Kidney (tissue), 14 donors: Measurements from ENCODE around the gene TMEM51. TPM values are rescaled to one million over a fixed set of nuclear protein-coding genes. Genes with fewer than 3 reads are reported as not detected.

ENCODE experiments used
- DNase-seq, 5 donors: peaks; one replicate each; pipeline ENCODE4 v3.0.0-alpha.2; 2013 to 2020
- FAIRE-seq: peaks from 2 replicates; lab custom pipeline; 2012; peaks lifted over from hg19 to GRCh38; lab: Jason Lieb, UNC
- H3K27ac ChIP-seq, 2 donors: one replicate each; pipeline ENCODE4 v1.7.0; 2013; ENCODE audit warnings: low read depth in 2 of 2, low read length in 2 of 2, inconsistent platforms in 1 of 2
- H3K27me3 ChIP-seq: one replicate; pipeline ENCODE4 v1.7.1; 2013; ENCODE audit warnings: low read length, inconsistent platforms; ENCODE audit not compliant: control insufficient read depth, insufficient read depth
- H3K36me3 ChIP-seq, 3 donors: one replicate each; pipeline versions ENCODE4 v1.7.0 to v1.7.1; 2013; ENCODE audit warnings: low read length in 3 of 3, control low read depth in 1 of 3, inconsistent platforms in 1 of 3; ENCODE audit not compliant: insufficient read depth in 3 of 3, control insufficient read depth in 2 of 3
- H3K4me1 ChIP-seq, 3 donors: one replicate each; pipeline versions ENCODE4 v1.7.0 to v1.7.1; 2013; ENCODE audit warnings: low read length in 3 of 3, inconsistent platforms in 1 of 3, low read depth in 1 of 3; ENCODE audit not compliant: control insufficient read depth in 2 of 3, insufficient read depth in 2 of 3
- H3K4me3 ChIP-seq, 3 donors: one replicate each; pipeline versions ENCODE4 v1.7.0 to v1.8.1; 2013; ENCODE audit warnings: low read length in 3 of 3, control low read depth in 1 of 3, inconsistent platforms in 1 of 3
- H3K9ac ChIP-seq, 3 donors: one replicate each; pipeline versions ENCODE4 v1.7.0 to v1.7.1; 2013; ENCODE audit warnings: low read length in 3 of 3, control low read depth in 1 of 3, inconsistent platforms in 1 of 3
- H3K9me3 ChIP-seq, 3 donors: one replicate each; pipeline versions ENCODE4 v1.7.0 to v1.7.1; 2013; ENCODE audit warnings: low read length in 3 of 3, control low read depth in 1 of 3, inconsistent platforms in 1 of 3; ENCODE audit not compliant: control insufficient read depth in 2 of 3, insufficient read depth in 1 of 3
- CTCF ChIP-seq: IDR thresholded peaks from 3 replicates; pipeline ENCODE4 v1.5.1; 2012; ENCODE audit warnings: mild to moderate bottlenecking, moderate library complexity, borderline replicate concordance; ENCODE audit not compliant: insufficient read depth; ENCODE audit errors: extremely low read depth
- intact Hi-C: fragments of 100-400 bp; cut with DNase I; formaldehyde crosslinking; loops from one replicate; pipeline ENCODE4 v1.11.1; 2022
- polyA plus RNA-seq: library from polyadenylated mRNA; stranded (reverse); fragments of 350-450 nt; fragmentation: Illumina TruSeq; extraction: RNeasy Lipid Tissue Mini Kit (QIAGEN cat#74804); gene quantifications from one replicate; pipeline ENCODE4 v1.2.3, GENCODE V29; 2014; ENCODE audit warnings: low read depth, low replicate concordance; ENCODE audit not compliant: insufficient read depth
- total RNA-seq: library from RNA; stranded (reverse); fragmentation: NEBNext Ultra II Directional; extraction: Animal tissue kit (Norgen Biotek cat#: 25700); gene quantifications from one replicate; pipeline ENCODE4 v1.2.1, GENCODE V29; 2021
- donor health status: control.
- donor health status: control.
- donor health status: control.
- donor health status: control.
- donor health status: control.
- donor health status: DM: yes; HTN: yes; CAD: no.
- donor health status: Normal renal cell carcinoma (clear cell type).

Gene TMEM51
- total and polyA plus RNA-seq, 2 donors from 2014 or later, result 38.1 to 48.4 TPM

DNA sequence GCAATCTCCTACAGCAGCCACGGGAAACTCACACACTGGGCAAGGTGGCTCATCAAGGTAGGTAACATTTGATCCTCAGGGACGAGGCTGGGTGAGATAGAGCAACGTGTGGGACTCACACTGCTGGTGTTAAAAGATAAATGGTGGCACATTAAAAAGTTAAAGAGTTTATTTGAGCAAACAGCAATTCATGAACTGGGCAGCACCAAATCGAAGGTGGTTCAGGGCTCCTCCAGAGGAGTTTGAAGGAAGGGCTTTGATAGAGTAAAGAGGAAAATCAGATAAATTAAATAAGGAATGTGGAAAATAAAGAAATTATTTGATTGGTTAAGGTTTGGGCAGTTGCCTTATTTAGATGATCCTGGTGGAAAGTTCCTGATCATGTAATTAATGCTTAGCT, 23.6 kb upstream of the TMEM51 start:
- TF ChIP-seq CTCF, result no peak
- no peaks in the 10 kb centered on the region for H3K27me3 ChIP-seq
- H3K4me3 ChIP-seq, result no peak overlapping the region
- no peaks in the 10 kb centered on the region for H3K36me3 ChIP-seq
- H3K9me3 ChIP-seq, result peaks cover 0 to 9% (median 0%) of the 10 kb centered on the region in 3 donors
- FAIRE-seq (no peak), DNase-seq (no peak)
- no peak overlapping the region for H3K27ac ChIP-seq
- H3K4me1 ChIP-seq, result peaks cover 0 to 6% (median 0%) of the 10 kb centered on the region in 3 donors
- H3K9ac ChIP-seq, result no peak overlapping the region
- intact Hi-C loops, result loop anchor here (10.0 kb wide), 2 partner anchors 175 to 295 kb away; no protein-coding TSS in a partner anchor

DNA sequence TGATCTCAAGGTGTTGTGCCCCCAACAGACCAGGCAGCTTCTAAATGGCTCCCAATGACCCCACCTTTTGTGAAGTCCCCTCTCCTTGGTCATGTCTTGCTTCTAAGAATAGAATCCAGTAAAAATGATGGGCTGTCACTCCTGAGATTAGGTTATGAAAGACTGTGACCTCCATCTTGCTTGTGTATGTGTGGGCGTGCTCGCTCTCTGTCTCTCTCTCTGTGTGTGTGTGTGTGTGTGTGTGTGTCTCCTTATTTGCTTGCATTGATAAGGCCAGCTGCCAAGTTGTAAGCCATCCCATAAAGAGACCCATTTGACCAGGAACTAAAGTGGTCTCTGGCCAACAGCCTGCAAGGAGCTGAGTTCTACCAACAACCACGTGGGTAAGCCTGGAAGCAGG, 22.9 kb upstream of the TMEM51 start:
- no peak for DNase-seq
- H3K4me1 ChIP-seq, result peaks cover 0 to 6% (median 0%) of the 10 kb centered on the region in 3 donors
- H3K9ac ChIP-seq, result no peak overlapping the region
- no peak overlapping the region for H3K4me3 ChIP-seq
- peaks cover 0 to 9% (median 0%) of the 10 kb centered on the region in 3 donors for H3K9me3 ChIP-seq
- H3K27ac ChIP-seq, result no peak overlapping the region
- no peak for FAIRE-seq
- H3K27me3 ChIP-seq, result no peaks in the 10 kb centered on the region
- TF ChIP-seq CTCF, result no peak
- H3K36me3 ChIP-seq, result no peaks in the 10 kb centered on the region
- intact Hi-C loops, result loop anchor here (10.0 kb wide), 1 partner anchor 174 kb away; no protein-coding TSS in a partner anchor

- peaks cover 0 to 9% (median 0%) of the 10 kb centered on the region in 3 donors for H3K9me3 ChIP-seq
- FAIRE-seq (no peak), DNase-seq (no peak)
- H3K36me3 ChIP-seq, result no peaks in the 10 kb centered on the region
- H3K4me1 ChIP-seq, result peaks cover 0 to 6% (median 0%) of the 10 kb centered on the region in 3 donors
- intact Hi-C loops, result loop anchor here (10.0 kb wide), 1 partner anchor 172 kb away; no protein-coding TSS in a partner anchor
- no peak overlapping the region for H3K9ac ChIP-seq
- no peaks in the 10 kb centered on the region for H3K27me3 ChIP-seq
- H3K27ac ChIP-seq, result no peak overlapping the region
- TF ChIP-seq CTCF, result no peak
- H3K4me3 ChIP-seq, result no peak overlapping the region
Measured at GRCh38 chr1:15132965-15133364, 20.6 kb upstream of the TMEM51 start.
